GM18867 (cell line): ENCODE measurements around the gene PANK1.

Source experiments
- ATAC-seq: cut with Tn5 transposase; IDR thresholded peaks from one replicate; pipeline ENCODE4 v1.9.1; 2021; ENCODE audit warnings: mild to moderate bottlenecking, moderate library complexity; ENCODE audit not compliant: unreplicated experiment

PANK1 gene

DNA sequence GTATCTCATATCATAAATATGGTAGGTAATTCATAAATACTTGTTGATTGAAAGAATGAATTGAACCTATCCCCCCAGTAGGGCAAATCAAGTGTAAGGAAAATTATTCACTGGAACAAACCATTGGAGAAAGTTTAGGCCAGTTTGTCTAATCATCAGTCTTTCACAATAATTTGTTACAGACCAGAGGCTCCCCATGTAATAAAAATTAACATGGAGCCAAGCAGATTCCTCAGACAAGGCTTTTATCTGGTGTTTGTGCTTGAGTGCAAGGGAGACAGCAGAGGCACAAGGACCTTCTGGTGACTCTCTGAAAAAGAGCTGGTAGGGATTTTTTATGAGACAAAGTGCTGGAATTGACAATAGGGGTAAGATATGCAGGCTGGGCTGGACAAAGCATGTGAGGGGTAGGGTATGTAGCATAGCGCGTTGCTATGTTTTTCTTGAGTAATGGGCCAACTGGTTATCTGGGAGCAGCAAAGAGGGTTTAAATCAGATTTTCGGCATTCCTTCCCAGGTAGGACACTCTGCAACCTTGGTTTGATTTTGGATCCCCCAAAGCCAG is 7.8 kb upstream of the PANK1 start:
- ATAC-seq: peak; percentile 0

DNA sequence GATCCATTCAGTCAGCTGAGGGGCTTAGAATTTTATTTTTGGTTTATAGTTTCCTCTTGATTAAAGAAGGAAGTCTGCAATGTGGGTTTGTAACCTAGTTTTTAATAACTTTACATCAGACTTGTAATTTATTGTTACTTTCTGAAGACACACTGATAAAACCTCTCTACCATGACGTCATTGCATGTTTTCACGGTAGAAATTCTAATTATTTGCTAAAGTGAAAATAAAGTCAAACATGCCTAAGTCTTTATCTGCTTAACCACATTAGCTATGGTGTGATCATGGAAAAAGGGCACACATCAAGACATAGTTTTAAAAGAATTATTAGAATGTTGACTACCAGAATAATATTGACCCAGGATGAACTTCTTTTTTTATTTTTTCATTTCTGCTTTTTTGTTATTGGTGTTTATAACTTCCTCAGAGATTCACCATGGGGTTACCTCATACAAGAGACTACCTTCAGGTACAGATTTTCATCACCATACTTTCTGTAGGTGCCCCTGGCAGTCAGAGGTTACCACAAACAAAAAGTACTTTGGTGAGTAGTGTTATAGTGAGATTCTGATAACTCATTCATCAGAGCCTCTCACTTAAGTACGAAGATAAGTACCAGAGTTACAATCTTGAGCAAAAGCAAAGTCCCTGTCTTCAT is 7.0 kb upstream of the PANK1 start:
- ATAC-seq: peak; percentile 57

- ATAC-seq: no peak
Observed at GRCh38 chr10:89651205-89651915, 6.3 kb upstream of the PANK1 start.

DNA sequence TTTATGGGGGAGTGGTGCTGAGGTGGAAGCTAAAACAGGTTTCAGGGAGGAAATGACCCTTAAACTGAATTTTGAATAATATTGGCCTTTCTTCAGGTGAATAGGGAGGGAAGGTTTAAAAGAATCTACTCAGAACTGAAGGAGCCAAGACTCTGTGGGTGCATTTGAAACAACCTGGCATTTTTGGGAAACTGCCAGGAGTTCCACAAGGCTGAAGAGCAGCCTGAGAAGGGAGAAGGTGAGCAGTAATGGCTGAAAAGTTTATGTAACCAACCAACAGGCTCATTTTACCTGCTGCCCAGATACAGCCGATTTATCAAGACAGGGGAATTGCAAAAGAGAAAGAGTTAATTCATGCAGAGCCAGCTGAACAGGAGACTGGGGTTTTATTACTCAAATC is 4.0 kb upstream of the PANK1 start:
- ATAC-seq: no peak

DNA sequence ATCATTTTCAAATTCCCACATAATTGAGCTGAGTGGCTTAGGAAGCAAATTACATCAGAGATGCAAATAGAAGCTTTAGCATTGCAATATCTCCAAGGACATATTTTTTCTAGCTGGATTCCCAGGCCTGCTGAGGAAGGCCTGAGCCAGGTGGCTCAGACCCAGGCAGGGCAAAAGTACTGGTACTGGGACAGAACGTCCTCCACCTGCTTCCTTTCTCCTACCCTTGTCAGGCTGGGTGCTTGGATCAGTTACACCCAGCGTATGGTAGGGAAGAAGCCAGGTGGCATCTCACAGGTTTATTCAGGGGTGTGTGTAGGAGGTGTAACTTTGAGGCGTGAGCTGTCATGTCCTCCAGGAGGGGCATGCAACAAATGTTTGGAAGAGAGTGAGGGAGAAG is 3.0 kb upstream of the PANK1 start:
- no peak for ATAC-seq

DNA sequence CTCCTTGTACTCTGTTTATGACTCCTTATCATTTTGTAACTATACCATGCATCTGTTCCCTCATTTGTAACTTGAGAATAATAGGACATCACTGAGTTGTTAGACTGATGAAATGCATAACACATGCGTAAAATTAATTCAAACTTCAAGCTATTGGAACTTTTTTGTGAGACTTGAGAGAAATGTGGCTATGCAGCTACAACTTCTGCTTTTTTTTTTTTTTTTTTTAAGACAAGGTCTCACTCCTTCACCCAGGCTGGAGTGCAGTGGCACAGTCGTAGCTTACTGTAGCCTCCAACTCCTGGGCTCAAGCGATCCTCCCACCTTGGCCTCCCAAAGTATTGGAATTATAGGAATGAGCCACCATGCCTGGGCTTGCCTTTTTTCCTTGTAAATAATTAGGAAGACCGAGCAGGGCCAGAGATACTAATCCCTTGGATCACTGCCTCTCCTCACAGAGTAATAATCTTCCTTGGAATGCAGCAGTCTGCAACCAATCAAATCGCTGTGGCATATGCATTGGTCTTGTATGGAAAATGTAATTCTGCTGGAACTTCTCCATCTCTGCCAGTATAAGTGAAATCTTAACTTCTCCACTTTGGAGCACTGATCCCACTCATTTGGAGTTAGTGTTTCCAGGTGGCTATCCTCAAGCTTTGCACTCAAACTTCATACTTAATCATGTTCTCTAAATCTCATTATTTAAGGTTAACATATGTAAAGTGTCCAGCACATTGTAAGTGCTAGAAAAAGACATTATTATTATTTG is 2.0 kb upstream of the PANK1 start:
- no peak for ATAC-seq

- ATAC-seq: no peak
Observed at GRCh38 chr10:89645742-89646172, 715 bp upstream of the PANK1 start.

DNA sequence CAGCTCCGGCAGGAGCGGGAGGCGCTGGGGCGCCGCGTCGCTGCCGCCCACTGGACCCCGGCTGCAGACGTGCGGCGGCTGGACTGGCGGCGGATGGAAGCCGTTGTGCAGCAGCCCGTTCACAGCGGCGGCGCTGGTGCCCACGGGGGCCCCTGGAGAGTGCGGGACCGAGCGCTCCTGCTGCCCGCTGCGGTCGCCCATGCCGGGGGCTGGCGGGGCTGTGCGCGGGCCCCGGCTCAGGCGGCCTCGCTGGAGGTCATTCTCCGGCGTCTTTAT is 413 bp downstream of the PANK1 start:
- peak; percentile 35 for ATAC-seq

- ATAC-seq: peak; percentile 92
Observed at GRCh38 chr10:89643812-89644690, 991 bp downstream of the PANK1 start.

DNA sequence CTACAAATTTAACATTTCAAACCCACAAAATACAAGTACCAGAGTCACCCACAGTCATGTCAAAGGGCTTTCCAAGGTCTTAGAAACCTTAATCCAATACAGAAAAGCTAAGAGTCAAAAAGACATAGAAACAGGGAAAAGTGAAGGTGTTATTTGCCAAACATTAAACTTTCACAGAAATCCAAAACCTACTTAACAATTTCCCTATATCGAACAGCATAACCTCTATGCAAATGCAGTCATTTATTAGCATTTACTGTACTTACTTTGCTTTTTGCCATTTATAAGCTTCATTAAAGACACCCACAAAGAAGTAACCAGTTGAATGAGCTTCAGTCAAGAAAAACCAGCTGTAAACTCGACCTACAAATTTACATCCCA is 1.6 kb downstream of the PANK1 start:
- ATAC-seq: no peak

DNA sequence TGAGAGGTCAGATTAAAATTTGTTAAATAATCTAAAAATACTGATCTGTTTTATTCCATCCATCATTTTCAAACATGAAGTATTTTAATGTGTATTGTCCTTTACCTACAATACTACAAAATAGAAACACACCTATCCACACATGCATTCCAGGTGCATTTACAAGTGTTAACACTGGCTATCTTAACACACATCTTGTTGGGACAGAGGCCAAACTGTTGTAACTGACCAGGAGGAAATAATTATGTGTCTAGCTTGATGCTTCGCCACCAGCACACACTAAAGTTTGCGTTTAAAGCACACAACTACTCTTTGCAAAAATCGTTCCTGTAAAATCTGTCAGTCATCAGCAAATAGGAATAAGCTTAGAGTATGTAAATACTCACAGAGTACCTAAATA is 2.8 kb downstream of the PANK1 start:
- no peak for ATAC-seq

DNA sequence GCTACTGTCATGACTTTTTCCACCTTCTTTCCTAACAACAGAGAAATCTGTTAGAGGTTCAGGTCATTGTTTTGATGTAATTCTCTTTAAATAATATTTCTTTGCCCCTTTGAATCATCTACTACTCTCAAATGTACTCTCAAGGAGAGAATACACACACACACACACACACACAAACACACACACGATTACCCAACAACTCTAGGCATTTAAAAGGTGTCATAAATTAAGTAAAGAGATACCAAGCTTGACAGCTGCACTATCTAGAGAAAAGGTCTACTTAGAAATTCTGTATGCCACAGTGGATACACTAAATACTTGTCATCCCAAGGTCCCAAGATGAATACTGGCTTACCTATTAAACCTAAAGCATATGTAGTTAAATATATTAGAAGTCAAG is 4.8 kb downstream of the PANK1 start:
- ATAC-seq: no peak

GRCh38 chr10:89639326-89639725 is 5.7 kb downstream of the PANK1 start:
- ATAC-seq: no peak

- no peak for ATAC-seq
Observed at GRCh38 chr10:89637113-89637512, 7.9 kb downstream of the PANK1 start.

GRCh38 chr10:89634637-89635036 is 10.4 kb downstream of the PANK1 start:
- ATAC-seq: no peak

- no peak for ATAC-seq
Observed at GRCh38 chr10:89633484-89633883, 11.6 kb downstream of the PANK1 start.

GRCh38 chr10:89632824-89633223 is 12.2 kb downstream of the PANK1 start:
- ATAC-seq: no peak

- no peak for ATAC-seq
Observed at GRCh38 chr10:89627830-89628229, 17.2 kb downstream of the PANK1 start.

GRCh38 chr10:89625041-89625765 is 19.8 kb downstream of the PANK1 start:
- ATAC-seq: no peak

GRCh38 chr10:89624020-89624419 is 21.0 kb downstream of the PANK1 start:
- ATAC-seq: no peak
